ENCODE data around the gene FAM110C.
A peak's percentile ranks its signal among the peaks of the same experiment; 100 is the strongest.

FAM110C gene

DNA sequence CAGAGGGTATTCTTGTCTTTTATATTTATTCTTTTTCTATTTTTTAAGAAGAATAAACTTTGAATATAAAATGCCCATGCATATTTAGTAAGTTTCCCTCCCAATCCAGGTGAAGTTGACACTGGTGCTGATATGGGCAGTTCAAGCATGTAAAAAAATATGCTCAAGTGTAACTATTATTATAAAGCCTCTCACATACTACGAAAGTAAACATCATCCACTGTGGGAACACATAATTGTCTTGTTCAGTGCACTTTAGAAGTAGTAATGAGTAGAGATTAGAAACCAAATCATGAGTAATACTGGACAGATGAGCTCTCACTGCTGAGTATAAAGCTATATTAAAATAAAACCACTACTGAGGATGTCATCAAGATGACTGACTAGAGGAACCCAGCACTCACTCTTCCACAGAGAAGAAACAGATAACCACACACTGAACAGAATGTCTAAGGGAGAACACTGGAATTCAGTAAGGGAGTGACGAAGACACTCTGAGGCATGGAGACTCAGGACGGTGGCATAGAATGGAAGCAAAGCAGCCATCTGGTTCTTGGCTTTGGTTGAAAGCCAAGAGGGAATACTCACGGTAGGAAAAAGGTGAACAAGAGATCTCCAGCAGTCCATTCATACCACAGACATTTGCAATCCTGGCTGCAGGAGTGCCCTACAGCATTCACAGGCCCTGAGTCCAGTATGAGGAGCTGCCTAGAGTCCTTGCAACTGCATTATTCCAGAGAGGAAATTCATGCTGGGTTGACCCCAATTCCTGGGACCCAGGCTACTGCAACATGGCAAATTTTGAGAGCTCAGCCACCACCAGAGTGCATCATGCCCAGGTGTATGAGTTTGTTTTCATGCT is 9.5 kb upstream of the FAM110C start:
- DNase-seq = no peak
- Mint-ChIP-seq H3K27me3 (peaks cover 24% of the 10 kb centered on the region), H3K4me3 (no peak overlapping the region), H3K4me1 (no peaks in the 10 kb centered on the region), H3K9me3 (peaks cover 13% of the 10 kb centered on the region), H3K27ac (no peak overlapping the region), H3K36me3 (no peaks in the 10 kb centered on the region)
- CTCF ChIA-PET = no interaction called here

DNA sequence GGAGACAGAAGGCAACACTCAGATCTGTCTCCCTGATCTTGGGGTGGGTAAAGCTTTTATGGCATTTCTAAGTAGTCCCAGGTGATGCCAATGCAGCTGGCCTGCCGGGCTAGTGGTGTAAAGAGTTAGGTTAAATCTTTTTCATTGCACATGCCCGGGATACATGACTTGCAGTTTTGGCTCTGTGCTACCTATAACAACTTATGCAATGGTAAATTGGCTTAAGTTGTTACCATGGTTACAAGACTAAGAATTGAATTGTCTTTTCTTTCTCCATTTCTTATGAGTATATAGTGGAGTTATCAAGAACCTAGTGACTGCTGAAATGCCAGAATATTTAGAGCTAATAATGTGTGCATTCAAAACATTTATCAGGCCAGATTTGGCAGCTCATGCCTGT is 5.3 kb upstream of the FAM110C start:
- Mint-ChIP-seq H3K27me3 (peaks cover 34% of the 10 kb centered on the region), H3K9me3 (peaks cover 5% of the 10 kb centered on the region), H3K27ac (no peak overlapping the region), H3K4me1 (peaks cover 7% of the 10 kb centered on the region), H3K4me3 (no peak overlapping the region), H3K36me3 (peaks cover 1% of the 10 kb centered on the region)
- DNase-seq = no peak
- CTCF ChIA-PET = no interaction called here

DNA sequence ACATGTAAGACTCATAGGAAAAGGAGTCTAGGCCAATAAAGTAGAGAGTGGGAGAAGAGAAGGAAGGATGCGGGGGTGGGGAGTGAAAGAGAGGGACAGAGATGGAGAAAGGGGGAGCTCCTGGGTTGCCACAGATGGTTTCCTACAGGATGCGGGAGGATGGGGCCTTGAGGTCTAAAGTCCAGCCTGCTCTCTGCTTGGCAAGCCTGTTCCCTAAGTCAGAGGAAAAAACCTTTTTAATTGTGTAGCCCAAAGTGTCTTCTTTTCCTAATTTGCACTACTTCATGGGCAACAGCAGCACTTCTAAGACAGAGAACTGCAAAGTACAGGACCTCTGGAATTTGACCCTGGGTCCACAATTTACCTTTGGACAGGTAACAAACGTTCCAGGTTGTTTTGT is 1.4 kb upstream of the FAM110C start:
- no peak overlapping the region for H3K4me3 Mint-ChIP-seq
- peaks cover 9% of the 10 kb centered on the region for H3K4me1 Mint-ChIP-seq
- H3K27ac Mint-ChIP-seq = no peak overlapping the region
- peaks cover 4% of the 10 kb centered on the region for H3K36me3 Mint-ChIP-seq
- H3K9me3 Mint-ChIP-seq = no peaks in the 10 kb centered on the region
- H3K27me3 Mint-ChIP-seq = peaks cover 70% of the 10 kb centered on the region
- DNase-seq = no peak
- CTCF ChIA-PET = no interaction called here

DNA sequence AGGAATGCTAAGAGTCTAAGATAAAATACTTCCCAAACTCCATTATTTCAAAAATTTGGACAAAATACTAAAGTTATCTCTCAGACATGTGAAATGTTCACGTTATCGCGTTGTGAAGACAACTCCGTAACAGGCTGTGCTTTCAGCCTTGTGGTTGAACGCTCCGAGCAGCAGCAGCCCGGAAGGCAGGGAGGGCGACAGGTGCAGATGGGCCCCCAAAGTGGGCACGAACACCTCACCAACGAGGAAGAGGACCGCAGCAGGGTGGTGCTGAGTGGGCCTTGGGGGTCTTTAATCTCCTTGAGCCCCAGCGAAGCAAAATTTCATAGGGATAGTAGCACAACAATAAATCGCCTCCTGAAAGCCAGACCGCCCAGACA is 1.0 kb upstream of the FAM110C start:
- Mint-ChIP-seq H3K4me3 (peak overlapping the region; percentile 80), H3K36me3 (peaks cover 4% of the 10 kb centered on the region), H3K4me1 (peaks cover 9% of the 10 kb centered on the region), H3K27ac (no peak overlapping the region), H3K9me3 (no peaks in the 10 kb centered on the region), H3K27me3 (peaks cover 71% of the 10 kb centered on the region)
- CTCF ChIA-PET = interaction anchor here (0.8 kb wide), 1 partner anchor 19 kb away, joined by 3 read pairs; no protein-coding TSS in a partner anchor
- DNase-seq = no peak

DNA sequence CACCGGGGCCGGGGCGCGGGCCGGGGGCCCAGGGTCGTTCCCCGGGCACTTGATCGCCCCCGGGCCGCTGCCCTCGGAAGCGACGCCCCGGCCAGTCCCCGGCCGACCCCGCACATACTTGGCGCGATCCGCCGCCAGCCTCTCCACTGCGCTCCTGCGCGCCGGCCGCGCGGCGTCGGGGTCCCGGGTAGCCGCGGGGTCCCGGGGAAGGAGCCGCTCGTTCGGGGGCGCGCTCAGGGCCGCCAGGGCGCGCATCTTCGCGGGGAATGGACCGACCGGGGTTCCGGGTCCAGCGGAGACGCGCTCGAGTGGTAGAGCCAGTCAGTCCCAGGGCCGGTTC is 204 bp downstream of the FAM110C start:
- Mint-ChIP-seq H3K27ac (no peak overlapping the region), H3K9me3 (no peaks in the 10 kb centered on the region), H3K4me3 (no peak overlapping the region), H3K36me3 (peaks cover 4% of the 10 kb centered on the region), H3K4me1 (peaks cover 9% of the 10 kb centered on the region), H3K27me3 (peaks cover 72% of the 10 kb centered on the region)
- CTCF ChIA-PET = no interaction called here
- DNase-seq = no peak

DNA sequence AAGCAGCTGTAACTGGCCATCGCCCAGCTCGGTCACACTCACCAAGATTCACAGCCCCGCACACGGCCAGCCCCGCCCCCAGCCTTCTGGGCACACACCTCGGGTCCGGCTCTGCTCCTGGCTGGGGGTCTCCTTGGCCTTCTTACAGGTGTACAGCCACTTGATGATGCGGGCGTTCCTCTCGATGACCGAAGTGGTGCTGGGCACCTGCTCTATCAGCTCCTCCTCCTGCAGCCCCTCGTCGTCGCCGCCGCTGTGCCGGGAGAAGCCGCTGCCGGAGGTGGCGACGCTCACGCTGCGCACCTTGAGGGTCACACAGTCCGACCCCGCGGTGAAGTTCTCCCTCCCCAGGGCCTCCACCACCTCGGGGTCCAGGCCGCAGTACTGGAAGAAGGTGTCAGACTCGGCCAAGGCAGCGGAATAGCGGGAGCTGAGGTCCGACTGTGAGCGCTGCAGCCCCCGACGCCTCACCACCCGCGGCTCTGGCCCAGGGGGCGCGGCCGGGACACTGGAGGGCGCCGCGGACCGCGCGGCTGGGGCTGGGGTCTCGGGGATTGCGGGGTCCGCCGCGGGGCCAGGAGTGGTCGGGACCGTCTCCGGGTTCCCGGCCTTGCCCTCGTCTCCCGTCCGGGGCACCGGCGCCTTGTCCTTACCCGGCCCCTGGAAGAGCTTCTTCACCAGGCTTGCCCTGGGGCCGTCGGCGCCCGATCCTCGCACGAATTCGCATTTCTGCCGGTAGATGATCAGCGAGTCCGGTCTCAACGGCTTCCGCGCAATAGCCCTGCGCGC is 769 bp downstream of the FAM110C start:
- H3K27me3 Mint-ChIP-seq = peaks cover 73% of the 10 kb centered on the region
- H3K4me1 Mint-ChIP-seq = peaks cover 9% of the 10 kb centered on the region
- peak; percentile 33 for DNase-seq
- peak overlapping the region; percentile 55 for H3K4me3 Mint-ChIP-seq
- CTCF ChIA-PET = no interaction called here
- H3K27ac Mint-ChIP-seq = no peak overlapping the region
- H3K36me3 Mint-ChIP-seq = peaks cover 4% of the 10 kb centered on the region
- no peaks in the 10 kb centered on the region for H3K9me3 Mint-ChIP-seq

DNA sequence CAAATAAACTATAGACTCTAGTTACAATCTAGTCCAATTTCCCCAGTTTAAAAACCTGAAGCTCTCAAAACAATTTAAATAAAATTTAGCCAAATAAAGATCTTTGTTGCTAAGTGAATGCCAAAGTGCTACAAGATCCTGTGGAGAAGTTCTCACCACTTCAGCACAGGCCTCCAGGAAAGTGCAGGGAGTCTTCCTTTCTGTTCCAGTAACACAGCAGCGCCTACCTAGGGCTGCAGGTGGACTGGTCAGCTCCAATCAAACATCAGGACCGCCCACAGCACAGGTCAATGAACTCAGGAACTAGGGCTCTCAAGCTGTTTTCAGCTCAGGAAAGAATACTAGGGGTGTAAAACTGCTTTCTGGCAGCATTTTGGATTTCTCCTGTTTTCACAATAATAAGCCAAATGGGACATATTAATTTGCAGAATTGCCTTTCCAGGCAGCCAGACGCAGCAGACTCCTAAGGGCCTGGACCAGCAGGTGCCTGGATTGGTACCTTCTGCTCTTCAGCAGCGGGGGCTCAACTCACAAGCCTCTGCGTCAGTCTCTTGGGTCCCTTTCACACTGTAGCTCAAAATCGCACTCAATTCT is 1.5 kb downstream of the FAM110C start:
- CTCF ChIA-PET = interaction anchor here (0.8 kb wide), 1 partner anchor 22 kb away, joined by 3 read pairs; no protein-coding TSS in a partner anchor

DNA sequence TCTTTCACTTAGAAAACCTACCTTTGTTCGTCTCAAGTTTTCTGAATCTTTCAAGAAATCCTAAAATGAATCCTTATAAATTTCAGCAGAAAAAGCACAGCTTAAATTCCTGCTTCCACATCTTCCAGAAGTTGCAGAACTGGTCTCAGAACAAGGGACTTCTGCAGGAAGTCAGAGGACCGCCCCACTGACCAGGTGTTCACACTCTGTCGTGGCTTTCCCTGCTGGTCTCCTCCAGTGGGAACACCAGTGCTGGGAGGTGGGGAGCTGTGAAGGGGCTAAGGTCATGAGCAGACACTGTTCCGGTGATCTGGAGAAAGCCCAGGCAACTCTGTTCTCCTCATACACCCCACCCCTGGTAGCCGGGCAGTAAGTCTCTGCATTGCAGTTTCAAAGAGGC is 3.5 kb downstream of the FAM110C start:
- Mint-ChIP-seq H3K4me3 (no peak overlapping the region), H3K27ac (no peak overlapping the region)
- CTCF ChIA-PET = no interaction called here

More for the DNA sequence above, 1.5 kb downstream of the FAM110C start:
- H3K4me3 Mint-ChIP-seq = peak overlapping the region; percentile 55
- peaks cover 9% of the 10 kb centered on the region for H3K4me1 Mint-ChIP-seq
- DNase-seq = no peak
- H3K27me3 Mint-ChIP-seq = peaks cover 76% of the 10 kb centered on the region
- H3K9me3 Mint-ChIP-seq = no peaks in the 10 kb centered on the region
- H3K36me3 Mint-ChIP-seq = peaks cover 4% of the 10 kb centered on the region
- H3K27ac Mint-ChIP-seq = no peak overlapping the region

DNA sequence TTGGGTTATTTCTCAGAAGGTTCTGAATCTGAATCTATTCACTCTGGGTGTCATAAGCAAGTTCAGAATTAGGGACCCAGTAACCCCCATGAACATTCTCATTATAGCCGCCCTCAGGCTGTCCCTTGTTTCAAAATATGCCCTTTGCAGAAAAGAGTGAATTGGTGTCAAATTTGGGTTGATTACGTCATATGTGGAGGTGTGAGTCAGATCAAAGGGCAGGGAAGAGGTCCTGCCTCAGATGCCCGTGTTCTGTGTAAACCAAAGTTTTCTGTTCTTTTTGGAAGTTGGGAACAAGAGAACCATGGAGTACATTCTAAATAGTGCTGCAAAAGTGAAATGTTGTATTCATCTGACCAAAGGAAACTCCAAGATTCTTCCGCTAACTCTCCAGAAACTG is 5.8 kb downstream of the FAM110C start:
- H3K9me3 Mint-ChIP-seq = no peaks in the 10 kb centered on the region
- peaks cover 51% of the 10 kb centered on the region for H3K27me3 Mint-ChIP-seq
- H3K4me3 Mint-ChIP-seq = no peak overlapping the region
- H3K27ac Mint-ChIP-seq = no peak overlapping the region
- peaks cover 2% of the 10 kb centered on the region for H3K36me3 Mint-ChIP-seq
- DNase-seq = no peak
- peaks cover 14% of the 10 kb centered on the region for H3K4me1 Mint-ChIP-seq
- CTCF ChIA-PET = no interaction called here

More for the DNA sequence above, 3.5 kb downstream of the FAM110C start:
- no peaks in the 10 kb centered on the region for H3K9me3 Mint-ChIP-seq
- H3K36me3 Mint-ChIP-seq = peaks cover 4% of the 10 kb centered on the region
- no peak for DNase-seq
- peaks cover 9% of the 10 kb centered on the region for H3K4me1 Mint-ChIP-seq
- H3K27me3 Mint-ChIP-seq = peaks cover 69% of the 10 kb centered on the region

DNA sequence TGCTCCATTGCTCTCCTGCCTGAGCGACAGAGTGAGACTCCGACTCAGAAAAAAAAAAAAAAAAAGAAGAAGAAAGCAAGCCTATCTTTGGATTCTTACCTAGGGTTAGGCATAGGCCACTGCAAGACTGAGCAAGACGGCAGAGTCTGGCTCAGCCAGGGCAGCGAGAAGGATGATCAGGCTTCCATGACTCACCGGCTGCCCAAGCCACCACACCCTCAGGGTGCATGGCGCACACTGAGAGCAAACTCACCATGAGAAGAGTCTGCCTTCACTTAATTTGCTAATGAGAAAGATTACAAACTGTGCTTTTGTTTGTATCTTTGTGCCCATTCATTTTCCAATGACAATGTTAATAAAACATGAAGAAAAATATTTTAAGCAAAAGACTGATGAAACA is 8.2 kb downstream of the FAM110C start:
- no peak for DNase-seq
- CTCF ChIA-PET = no interaction called here
- peaks cover 3% of the 10 kb centered on the region for H3K9me3 Mint-ChIP-seq
- H3K27ac Mint-ChIP-seq = no peak overlapping the region
- peaks cover 28% of the 10 kb centered on the region for H3K4me1 Mint-ChIP-seq
- H3K36me3 Mint-ChIP-seq = peaks cover 3% of the 10 kb centered on the region
- H3K27me3 Mint-ChIP-seq = peaks cover 30% of the 10 kb centered on the region
- H3K4me3 Mint-ChIP-seq = no peak overlapping the region

DNA sequence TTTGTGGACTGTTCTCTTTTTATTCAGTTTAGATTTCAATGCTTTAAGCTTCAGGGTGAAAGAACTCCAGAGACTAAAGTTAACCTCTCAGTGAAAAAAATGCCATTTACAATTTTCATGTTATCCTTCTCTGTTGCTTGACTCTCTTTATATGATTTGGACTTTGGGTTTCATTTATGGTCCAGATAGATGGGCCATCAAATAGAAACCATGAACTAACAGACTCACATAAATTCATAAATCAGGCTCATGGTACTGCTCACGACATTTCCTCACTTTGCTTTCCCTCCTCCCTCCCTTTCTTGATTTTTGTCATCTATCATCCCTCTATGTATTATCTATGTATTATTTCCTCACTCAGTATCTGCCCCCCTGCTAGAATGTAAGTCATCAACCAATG is 10.0 kb downstream of the FAM110C start:
- H3K9me3 Mint-ChIP-seq = peaks cover 3% of the 10 kb centered on the region
- peaks cover 40% of the 10 kb centered on the region for H3K4me1 Mint-ChIP-seq
- H3K27me3 Mint-ChIP-seq = peaks cover 16% of the 10 kb centered on the region
- H3K4me3 Mint-ChIP-seq = no peak overlapping the region
- no peak overlapping the region for H3K27ac Mint-ChIP-seq
- CTCF ChIA-PET = no interaction called here
- peaks cover 3% of the 10 kb centered on the region for H3K36me3 Mint-ChIP-seq
- DNase-seq = no peak

DNA sequence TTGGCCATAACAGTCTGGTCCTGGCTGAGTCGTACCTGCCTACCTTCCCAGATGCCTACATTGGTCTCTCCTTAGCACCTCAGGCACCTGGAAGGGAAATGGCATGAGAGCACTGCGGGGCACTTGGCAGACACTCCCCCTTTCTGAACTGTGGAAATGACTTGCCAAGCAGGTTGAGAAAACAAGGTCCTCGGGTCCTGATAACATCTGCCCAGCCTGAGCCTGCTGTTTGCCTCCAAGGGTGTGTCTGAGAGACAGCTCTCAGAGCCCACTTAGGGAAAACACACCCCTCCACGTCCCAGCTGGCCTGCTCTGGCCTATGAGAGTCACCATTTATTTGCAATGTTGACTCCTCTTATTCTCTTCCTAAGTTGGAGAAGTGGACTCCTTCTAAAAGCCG is 10.5 kb downstream of the FAM110C start:
- no peak overlapping the region for H3K4me3 Mint-ChIP-seq
- no peak overlapping the region for H3K27ac Mint-ChIP-seq
- DNase-seq = no peak
- peaks cover 3% of the 10 kb centered on the region for H3K36me3 Mint-ChIP-seq
- peaks cover 40% of the 10 kb centered on the region for H3K4me1 Mint-ChIP-seq
- peaks cover 3% of the 10 kb centered on the region for H3K9me3 Mint-ChIP-seq
- peaks cover 14% of the 10 kb centered on the region for H3K27me3 Mint-ChIP-seq
- CTCF ChIA-PET = no interaction called here

DNA sequence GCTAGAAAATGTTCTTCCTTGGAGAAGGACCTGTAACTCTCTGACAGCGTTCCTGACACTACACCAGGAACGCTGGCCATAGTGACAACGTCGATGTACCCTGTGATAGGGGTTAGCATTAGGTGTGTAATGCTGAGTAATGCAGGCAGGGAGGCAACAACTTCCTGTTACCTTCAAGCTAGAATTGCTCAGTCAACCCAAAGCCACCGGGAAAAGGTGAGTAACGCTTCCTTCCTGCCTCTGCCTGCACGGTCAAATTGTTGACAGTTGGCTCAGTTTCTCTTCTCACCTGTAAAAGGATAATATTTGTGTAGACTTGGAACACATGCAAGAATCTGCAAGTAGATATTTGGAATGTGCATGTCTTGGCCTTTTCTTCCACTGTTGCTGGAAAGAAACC is 12.7 kb downstream of the FAM110C start:
- Mint-ChIP-seq H3K9me3 (peaks cover 7% of the 10 kb centered on the region), H3K4me1 (peaks cover 53% of the 10 kb centered on the region), H3K36me3 (peaks cover 3% of the 10 kb centered on the region), H3K27ac (peak overlapping the region; percentile 78), H3K27me3 (peaks cover 8% of the 10 kb centered on the region), H3K4me3 (peak overlapping the region; percentile 42)
- DNase-seq = peak; percentile 65
- CTCF ChIA-PET = interaction anchor here (1.0 to 2.2 kb wide), 2 partner anchors 13 to 16 kb away, joined by 3 to 7 read pairs; no protein-coding TSS in a partner anchor

DNA sequence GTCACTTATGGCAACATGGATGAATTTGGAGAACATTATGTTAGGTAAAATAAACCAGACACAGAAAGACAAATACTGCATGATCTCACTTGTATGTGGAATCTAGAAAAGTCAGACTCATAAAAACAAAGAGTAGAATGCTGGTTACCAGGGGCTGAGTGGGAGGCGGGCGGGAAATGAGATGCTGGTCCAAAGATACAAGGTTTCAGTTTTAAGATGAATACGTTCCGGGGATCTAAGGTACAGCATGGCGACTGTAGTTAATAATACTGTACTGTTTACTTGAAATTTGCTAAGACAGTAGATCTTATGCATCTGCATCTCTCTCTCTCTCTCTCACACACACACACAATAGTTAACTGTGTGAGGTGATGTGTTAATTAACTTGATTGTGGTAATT is 14.2 kb downstream of the FAM110C start:
- Mint-ChIP-seq H3K27ac (no peak overlapping the region), H3K36me3 (peaks cover 9% of the 10 kb centered on the region), H3K27me3 (peaks cover 2% of the 10 kb centered on the region), H3K9me3 (peaks cover 12% of the 10 kb centered on the region), H3K4me1 (peaks cover 68% of the 10 kb centered on the region), H3K4me3 (no peak overlapping the region)
- no peak for DNase-seq
- CTCF ChIA-PET = interaction anchor here (2.2 kb wide), 1 partner anchor 14 kb away, joined by 7 read pairs; no protein-coding TSS in a partner anchor

Measured in activated naive CD4-positive, alpha-beta T cell treated with anti-CD3 and anti-CD28 coated beads, Interleukin-2, amount 10 ng/mL, durations not matched to agents 7 days and 5 days (primary cell).